Stomach (tissue), 9 donors: Measurements from ENCODE around the gene GOLGA1. TPM values are rescaled to one million over a fixed set of nuclear protein-coding genes. Genes with fewer than 3 reads are reported as not detected.
A peak's percentile ranks its signal among the peaks of the same experiment; 100 is the strongest.

ENCODE experiments used
- DNase-seq, 2 donors: peaks; one replicate each; pipeline versions ENCODE4 v3.0.0 to v3.0.0-alpha.2; 2013 to 2019
- H3K27ac ChIP-seq, 5 donors: fragments of 200-600 bp in 4 of 5; sonication (generic) in 4 of 5; one replicate each; pipeline ENCODE4 v1.5.1; 2013 to 2019; ENCODE audit warnings: mild to moderate bottlenecking in 1 of 5, moderate library complexity in 1 of 5
- H3K27me3 ChIP-seq, 3 donors: fragments of 200-600 bp; sonication (generic); one replicate each; pipeline ENCODE4 v1.5.1; 2017 to 2019; ENCODE audit warnings: mixed run types in 1 of 3
- H3K36me3 ChIP-seq, 4 donors: fragments of 200-600 bp; sonication (generic); 1 replicate in 3 of 4; 2 replicates in 1 of 4; pipeline ENCODE4 v1.5.1; 2016 to 2019
- H3K4me1 ChIP-seq, 4 donors: fragments of 200-600 bp; sonication (generic); one replicate each; pipeline ENCODE4 v1.5.1; 2016 to 2019
- H3K4me3 ChIP-seq, 4 donors: fragments of 200-600 bp; sonication (generic) in 3 of 4; one replicate each; pipeline ENCODE4 v1.5.1; 2016 to 2019; ENCODE audit warnings: mild to moderate bottlenecking in 1 of 4
- H3K9me3 ChIP-seq, 4 donors: fragments of 200-600 bp; sonication (generic); one replicate each; pipeline ENCODE4 v1.5.1; 2016 to 2019
- EP300 ChIP-seq: sonication (generic); formaldehyde crosslinking; IDR thresholded peaks from one replicate; pipeline ENCODE4 v1.6.1; 2017; ENCODE audit warnings: antibody characterized with exemption
- POLR2A ChIP-seq, 4 donors: fragments of 450-650 bp; IDR thresholded peaks; one replicate each; pipeline ENCODE4 v1.6.1; 2016; ENCODE audit warnings: antibody characterized with exemption in 4 of 4, control low read depth in 2 of 4, mild to moderate bottlenecking in 1 of 4, moderate library complexity in 1 of 4
- POLR2AphosphoS5 ChIP-seq, 3 donors: sonication (generic); formaldehyde crosslinking; IDR thresholded peaks; one replicate each; pipeline ENCODE4 v1.6.1; 2016; ENCODE audit warnings: antibody characterized with exemption in 3 of 3
- WGBS, 5 donors: extraction: QIAGEN DNeasy Blood & Tissue Kit in 3 of 5; methylation state at CpG; one replicate each; pipeline versions ENCODE4 v1.1.5 to v1.1.7; 2013 to 2018; 5-methylcytosine and 5-hydroxymethylcytosine counted together
- intact Hi-C: fragments of 100-400 bp; cut with DNase I; formaldehyde crosslinking; loops from one replicate; pipeline ENCODE4 v1.15.1; 2023; ENCODE audit warnings: low total_unique reads
- polyA plus RNA-seq, 3 donors: library from polyadenylated mRNA; stranded (reverse); fragments of 200-250 nt; gene quantifications; one replicate each; pipeline ENCODE4 v1.2.3, GENCODE V29; 2013
- total RNA-seq, 5 donors: library from RNA; depleted of rRNA; stranded (reverse); fragments of >200 nt; gene quantifications; one replicate each; pipeline versions ENCODE4 v1.1.0 to v1.2.3, GENCODE V29; 2014 to 2016
- TF ChIP-seq, protein P1 (sequence below), 7 experiments: fragments of 450-650 bp in 4 of 7; fragments of 200-600 bp in 3 of 7; sonication (generic) in 3 of 7; IDR thresholded peaks; one replicate each; pipeline ENCODE4 v1.5.1; 2016 to 2019; ENCODE audit warnings: antibody characterized with exemption in 7 of 7, control low read depth in 2 of 7, mild to moderate bottlenecking in 1 of 7
- donor health status: healthy with polysubstance abuse.
- donor health status: Bipolar disorder and iron deficiency.
- donor health status: healthy.

The GOLGA1 gene
- total and polyA plus RNA-seq, 8 donors, result 4.1 to 88.4 (median 18.1) TPM

DNA sequence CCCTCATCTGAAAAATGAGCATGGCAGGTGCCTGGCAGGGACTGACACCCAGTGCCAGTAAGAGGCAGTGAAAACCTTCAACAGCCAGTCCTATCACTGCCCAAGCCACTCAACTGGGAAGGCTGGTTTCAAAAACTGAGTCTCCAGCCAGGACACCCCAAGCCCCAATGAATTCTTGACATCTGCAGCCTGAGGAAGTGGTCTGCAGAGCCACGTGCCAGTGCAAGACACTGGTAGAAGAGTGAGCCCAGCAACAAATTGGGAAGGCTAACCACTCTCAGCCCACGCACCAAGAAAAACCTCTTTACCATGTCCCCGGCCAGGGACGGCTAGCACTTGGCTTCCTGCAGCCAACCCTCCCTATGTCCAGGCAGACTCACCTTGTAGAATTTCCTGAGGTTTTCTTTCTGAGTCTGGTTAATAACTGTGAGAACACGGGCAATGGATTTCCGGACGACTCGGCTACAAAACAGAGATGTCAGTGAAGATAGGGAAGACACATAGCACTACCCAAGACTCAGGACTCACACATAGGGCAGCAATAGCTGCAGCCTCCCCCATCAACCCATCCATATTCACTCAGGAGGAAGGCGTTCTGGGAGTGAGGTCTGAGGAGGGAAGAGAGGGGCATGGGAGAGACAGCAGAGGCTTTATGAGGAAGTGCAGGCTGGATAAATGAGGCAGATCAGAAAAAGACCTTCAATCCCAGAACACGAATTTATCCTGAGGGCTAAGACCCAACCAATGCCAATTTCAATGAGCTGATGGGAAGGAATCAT, 80.9 kb downstream of the GOLGA1 start:
- Histone ChIP-seq H3K9me3 (no peaks in the 10 kb centered on the region), H3K27ac (peak overlapping the region in 2 of 5 donors; percentile 96), H3K27me3 (no peaks in the 10 kb centered on the region), H3K4me3 (peak overlapping the region in 3 of 4 donors; percentile 91 to 97 (median 96)), H3K4me1 (peaks cover 29 to 54% (median 50%) of the 10 kb centered on the region in 4 donors), H3K36me3 (peaks cover 38 to 51% (median 48%) of the 10 kb centered on the region in 4 donors)
- DNase-seq, result no peak
- no peak for TF ChIP-seq EP300
- TF ChIP-seq POLR2AphosphoS5 (IDR thresholded peaks at IDR 0.05), result no peak
- TF ChIP-seq, protein P1, sequence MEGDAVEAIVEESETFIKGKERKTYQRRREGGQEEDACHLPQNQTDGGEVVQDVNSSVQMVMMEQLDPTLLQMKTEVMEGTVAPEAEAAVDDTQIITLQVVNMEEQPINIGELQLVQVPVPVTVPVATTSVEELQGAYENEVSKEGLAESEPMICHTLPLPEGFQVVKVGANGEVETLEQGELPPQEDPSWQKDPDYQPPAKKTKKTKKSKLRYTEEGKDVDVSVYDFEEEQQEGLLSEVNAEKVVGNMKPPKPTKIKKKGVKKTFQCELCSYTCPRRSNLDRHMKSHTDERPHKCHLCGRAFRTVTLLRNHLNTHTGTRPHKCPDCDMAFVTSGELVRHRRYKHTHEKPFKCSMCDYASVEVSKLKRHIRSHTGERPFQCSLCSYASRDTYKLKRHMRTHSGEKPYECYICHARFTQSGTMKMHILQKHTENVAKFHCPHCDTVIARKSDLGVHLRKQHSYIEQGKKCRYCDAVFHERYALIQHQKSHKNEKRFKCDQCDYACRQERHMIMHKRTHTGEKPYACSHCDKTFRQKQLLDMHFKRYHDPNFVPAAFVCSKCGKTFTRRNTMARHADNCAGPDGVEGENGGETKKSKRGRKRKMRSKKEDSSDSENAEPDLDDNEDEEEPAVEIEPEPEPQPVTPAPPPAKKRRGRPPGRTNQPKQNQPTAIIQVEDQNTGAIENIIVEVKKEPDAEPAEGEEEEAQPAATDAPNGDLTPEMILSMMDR (IDR thresholded peaks at IDR 0.05), result no peak
- no peak for TF ChIP-seq POLR2A (IDR thresholded peaks at IDR 0.05)
- 37 to 54% (median 44%) methylated on average over 10 of the region's 10 CpGs for WGBS, 5 donors
- intact Hi-C loops, result no loop called here

DNA sequence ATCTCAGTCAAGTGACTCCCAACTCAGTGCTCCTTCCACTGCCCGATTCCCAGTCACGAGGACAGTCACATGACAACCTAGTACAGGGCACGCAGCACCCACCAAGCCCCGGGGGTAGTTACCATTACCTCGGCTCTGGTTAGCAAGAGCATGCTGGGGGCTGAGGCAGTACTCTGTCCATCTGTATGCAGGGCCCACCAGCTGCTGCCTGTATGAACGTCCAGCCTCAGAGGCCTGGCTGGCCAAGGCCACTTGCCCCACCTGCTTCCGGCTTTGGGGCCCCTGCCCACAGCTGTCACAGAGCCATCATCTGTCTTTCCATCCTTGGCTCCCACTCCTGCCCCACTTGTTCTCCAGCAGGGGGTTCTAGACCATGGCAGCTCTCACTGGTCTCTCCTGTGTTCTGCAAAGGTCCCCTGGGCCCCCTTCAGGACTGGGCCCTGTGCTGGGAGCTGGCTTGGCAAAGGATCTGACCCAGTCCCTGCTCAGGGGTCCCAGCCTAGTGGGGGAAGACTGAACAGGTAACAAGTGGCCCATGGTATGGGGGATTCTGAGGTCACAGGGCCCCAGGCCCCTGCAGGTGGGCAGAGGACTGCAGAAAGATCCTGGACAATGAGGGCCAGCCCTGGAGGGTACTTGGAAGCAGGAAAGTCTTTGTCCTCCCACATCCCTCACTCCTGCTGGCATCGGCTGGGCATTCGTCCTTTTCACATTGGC, 82.4 kb downstream of the GOLGA1 start:
- DNase-seq, result no peak
- Histone ChIP-seq H3K27ac (no peak overlapping the region), H3K4me3 (no peak overlapping the region), H3K4me1 (peaks cover 30 to 47% (median 45%) of the 10 kb centered on the region in 4 donors), H3K27me3 (no peaks in the 10 kb centered on the region), H3K36me3 (peaks cover 38 to 51% (median 48%) of the 10 kb centered on the region in 4 donors), H3K9me3 (no peaks in the 10 kb centered on the region)
- TF ChIP-seq, protein P1 (IDR thresholded peaks at IDR 0.05), result no peak
- TF ChIP-seq POLR2AphosphoS5 (IDR thresholded peaks at IDR 0.05) (no peak), EP300 (no peak), POLR2A (IDR thresholded peaks at IDR 0.05) (no peak)
- intact Hi-C loops, result no loop called here
- WGBS, 5 donors, result 65 to 75% (median 72%) methylated on average over 4 to 9 of the region's 9 CpGs

DNA sequence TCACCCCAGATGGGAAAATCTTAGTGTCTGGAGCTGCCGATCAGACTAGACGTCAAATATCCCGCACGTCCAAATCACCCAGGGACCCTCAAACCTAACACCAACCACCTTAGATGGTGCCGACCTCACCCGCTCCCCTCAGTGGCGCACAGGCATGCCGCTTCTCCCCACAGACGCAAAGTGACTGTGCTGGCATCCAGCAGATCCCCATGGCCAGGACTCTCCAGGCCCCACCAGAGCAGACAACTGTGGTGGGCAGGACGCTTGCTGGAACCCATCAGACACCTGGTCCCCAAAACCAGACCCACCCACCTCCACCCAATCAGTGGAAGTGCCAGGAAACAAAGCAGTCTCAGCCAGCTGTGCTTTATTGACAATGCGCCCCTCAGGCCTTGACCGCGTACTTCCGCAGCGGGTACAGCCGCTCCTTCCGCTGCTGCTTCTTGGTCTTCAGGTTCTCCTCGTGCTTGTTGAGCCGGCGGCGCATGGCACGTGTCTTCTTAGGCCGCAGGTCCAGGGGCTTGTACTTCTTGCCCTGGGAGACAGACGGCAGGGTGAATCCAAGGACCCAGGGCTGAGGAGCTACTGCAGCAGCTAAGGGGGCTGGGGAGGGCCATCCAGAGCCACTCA, 83.2 kb downstream of the GOLGA1 start:
- Histone ChIP-seq H3K9me3 (no peaks in the 10 kb centered on the region), H3K27ac (no peak overlapping the region), H3K4me3 (no peak overlapping the region), H3K36me3 (peaks cover 38 to 51% (median 48%) of the 10 kb centered on the region in 4 donors), H3K27me3 (no peaks in the 10 kb centered on the region), H3K4me1 (peaks cover 32 to 47% (median 46%) of the 10 kb centered on the region in 4 donors)
- TF ChIP-seq, protein P1 (IDR thresholded peaks at IDR 0.05), result no peak
- TF ChIP-seq EP300 (no peak), POLR2AphosphoS5 (IDR thresholded peaks at IDR 0.05) (no peak), POLR2A (IDR thresholded peaks at IDR 0.05) (no peak)
- 82 to 88% (median 87%) methylated on average over 18 to 24 of the region's 24 CpGs for WGBS, 5 donors
- DNase-seq, result no peak
- intact Hi-C loops, result no loop called here
